HG02642 (cell line): ENCODE results near the gene ZNF423.
"Not testable (repeated sequence)": the region's sequence is repeated elsewhere in the genome, so short reads cannot be mapped to it uniquely, and the experiment has no call there.

Source experiments
- ATAC-seq: cut with Tn5 transposase; IDR thresholded peaks from one replicate; pipeline ENCODE4 v1.9.1; 2021; ENCODE audit warnings: mild to moderate bottlenecking; ENCODE audit not compliant: unreplicated experiment, poor library complexity

The ZNF423 gene

GRCh38 chr16:49855822-49856671 is at the start of gene ZNF423:
TSS of gene ZNF423 (minus strand) at chr16:49856112. CDS start at chr16:49855774, 338 bp downstream.
- peak; percentile 14 for ATAC-seq

GRCh38 chr16:49904348-49905062 is 48.6 kb upstream of the ZNF423 start:
- no peak for ATAC-seq

DNA sequence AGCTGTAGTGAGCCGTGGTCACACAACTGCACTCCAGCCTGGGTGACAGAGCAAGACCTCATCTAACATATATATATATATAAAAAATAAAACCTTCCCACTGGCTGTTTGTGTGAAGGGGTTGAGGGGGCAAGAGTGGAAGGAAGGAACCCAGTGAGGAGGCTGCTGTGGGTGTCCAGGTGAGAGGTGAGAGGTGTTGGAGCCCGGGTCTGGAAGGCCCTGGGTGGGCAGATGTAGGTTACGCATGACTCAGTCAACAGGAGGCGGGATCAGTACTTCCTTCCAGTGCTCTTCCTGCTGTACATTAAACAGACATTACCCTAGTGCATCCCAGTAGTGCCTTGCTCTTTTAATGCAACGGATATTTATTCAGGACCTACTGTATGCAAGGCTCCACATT is 47.0 kb upstream of the ZNF423 start:
- ATAC-seq: no peak

DNA sequence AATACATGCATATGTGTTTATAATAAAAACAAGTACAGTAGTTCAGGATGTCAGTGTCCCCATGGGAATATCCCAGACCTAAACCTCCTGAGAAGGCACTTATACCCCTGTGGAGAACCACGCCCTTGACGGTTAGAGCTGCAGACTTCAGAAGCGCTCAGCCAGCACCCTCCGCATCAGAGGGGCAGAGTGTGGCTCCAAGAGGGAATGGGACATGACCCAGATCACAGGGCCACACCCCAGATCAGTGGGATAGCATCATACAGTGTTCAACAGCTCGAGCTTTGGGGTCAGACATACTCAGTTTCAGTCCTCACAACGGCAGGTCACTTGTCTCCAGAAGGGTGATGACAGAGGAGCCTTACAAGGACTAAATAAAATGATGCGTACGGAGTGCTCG is 45.8 kb upstream of the ZNF423 start:
- no peak for ATAC-seq

DNA sequence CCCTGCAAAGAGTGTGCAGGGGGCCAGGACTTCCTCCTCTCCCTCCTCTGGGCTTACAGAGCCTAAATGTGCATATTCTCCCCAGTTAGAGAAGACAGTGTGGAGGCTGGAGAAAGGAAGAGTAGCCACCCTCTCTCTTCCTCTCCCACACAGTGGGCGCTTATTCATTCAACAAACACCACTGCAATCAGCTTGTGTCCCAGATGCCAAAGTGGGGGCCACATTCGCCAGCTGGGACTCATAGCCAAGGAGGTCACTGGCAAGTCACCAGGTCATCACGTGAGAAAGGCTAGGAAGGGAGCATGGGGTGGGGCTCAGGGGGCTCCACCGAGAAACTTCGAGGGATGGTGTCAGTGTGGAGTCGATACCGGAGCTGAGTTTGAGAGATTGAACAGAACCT is 45.0 kb upstream of the ZNF423 start:
- ATAC-seq: no peak

- ATAC-seq: no peak
These were observed 44.2 kb upstream of the ZNF423 start for GRCh38 chr16:49899991-49900695.

- no peak for ATAC-seq
These were observed 40.6 kb upstream of the ZNF423 start for GRCh38 chr16:49896447-49896964.

- ATAC-seq: no peak
These were observed 35.0 kb upstream of the ZNF423 start for GRCh38 chr16:49890876-49891275.

DNA sequence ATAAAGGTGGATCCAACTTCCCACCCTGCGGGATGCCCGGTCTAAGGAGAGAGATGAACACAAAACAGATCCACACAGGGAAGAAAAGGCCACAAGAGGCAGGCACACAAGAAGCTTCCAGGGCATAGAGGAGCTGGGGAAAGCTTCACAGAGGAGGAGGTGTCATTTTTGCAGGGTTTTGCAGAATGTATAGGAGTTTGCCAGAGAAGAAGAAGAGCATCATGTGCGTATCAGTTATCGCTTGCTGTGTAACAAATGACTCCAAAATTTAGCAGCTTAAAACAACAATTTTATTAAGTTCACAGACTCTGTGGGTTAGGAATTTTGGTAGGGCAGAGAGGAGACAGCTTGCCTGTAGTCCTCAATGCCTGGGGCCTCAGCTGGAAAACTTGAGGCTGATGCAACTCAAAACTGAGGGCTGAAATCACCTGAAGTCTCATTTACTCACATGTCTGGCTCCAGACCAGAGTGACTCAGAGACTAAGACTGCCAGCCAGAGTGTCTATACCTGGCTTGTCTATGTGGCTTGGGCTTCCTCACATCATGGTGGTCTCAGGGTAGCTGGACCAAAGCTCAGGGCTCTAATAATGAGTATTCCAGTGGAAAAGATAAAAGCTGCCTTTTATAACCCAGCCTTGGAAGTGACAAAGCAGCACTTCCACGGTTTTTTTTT is 33.9 kb upstream of the ZNF423 start:
- no peak for ATAC-seq

GRCh38 chr16:49886554-49887094 is 30.7 kb upstream of the ZNF423 start:
- no peak for ATAC-seq

GRCh38 chr16:49884033-49885015 is 28.4 kb upstream of the ZNF423 start:
- no peak for ATAC-seq

- no peak for ATAC-seq
These were observed 27.4 kb upstream of the ZNF423 start for GRCh38 chr16:49883076-49884014.

- no peak for ATAC-seq
These were observed 26.0 kb upstream of the ZNF423 start for GRCh38 chr16:49881890-49882289.

DNA sequence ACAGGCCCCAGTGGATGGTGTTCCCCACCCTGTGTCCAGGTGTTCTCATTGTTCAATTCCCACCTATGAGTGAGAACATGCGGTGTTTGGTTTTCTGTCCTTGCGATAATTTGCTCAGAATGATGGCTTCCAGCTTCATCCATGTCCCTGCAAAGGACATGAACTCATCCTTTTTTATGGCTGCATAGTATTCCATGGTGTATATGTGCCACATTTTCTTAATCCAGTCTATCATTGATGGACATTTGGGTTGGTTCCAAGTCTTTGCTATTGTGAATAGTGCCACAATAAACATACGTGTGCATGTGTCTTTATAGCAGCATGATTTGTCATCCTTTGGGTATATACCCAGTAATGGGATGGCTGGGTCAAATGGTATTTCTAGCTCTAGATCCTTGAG is 22.6 kb upstream of the ZNF423 start:
- ATAC-seq: not testable (repeated sequence)

DNA sequence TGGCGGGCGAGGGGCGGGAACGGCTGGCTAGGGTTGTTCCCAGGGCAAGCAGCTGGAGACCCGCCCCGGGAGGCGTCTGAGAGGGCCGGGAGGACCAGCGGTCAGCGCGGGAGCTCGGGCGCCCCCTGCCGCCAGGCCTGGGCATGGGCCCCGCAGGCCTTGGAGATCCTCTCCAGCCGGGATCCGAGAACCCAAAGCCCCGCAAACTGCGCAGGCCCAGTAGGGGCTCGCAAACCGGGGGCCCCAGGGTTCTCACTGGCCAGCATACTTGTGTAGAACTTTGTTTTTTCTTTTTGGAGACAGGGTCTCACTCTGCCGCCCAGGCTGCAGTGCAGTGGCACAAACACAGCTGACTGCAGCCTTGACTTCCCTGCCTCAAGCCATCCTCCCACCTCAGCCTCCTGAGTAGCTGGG is 20.8 kb upstream of the ZNF423 start:
- no peak for ATAC-seq

DNA sequence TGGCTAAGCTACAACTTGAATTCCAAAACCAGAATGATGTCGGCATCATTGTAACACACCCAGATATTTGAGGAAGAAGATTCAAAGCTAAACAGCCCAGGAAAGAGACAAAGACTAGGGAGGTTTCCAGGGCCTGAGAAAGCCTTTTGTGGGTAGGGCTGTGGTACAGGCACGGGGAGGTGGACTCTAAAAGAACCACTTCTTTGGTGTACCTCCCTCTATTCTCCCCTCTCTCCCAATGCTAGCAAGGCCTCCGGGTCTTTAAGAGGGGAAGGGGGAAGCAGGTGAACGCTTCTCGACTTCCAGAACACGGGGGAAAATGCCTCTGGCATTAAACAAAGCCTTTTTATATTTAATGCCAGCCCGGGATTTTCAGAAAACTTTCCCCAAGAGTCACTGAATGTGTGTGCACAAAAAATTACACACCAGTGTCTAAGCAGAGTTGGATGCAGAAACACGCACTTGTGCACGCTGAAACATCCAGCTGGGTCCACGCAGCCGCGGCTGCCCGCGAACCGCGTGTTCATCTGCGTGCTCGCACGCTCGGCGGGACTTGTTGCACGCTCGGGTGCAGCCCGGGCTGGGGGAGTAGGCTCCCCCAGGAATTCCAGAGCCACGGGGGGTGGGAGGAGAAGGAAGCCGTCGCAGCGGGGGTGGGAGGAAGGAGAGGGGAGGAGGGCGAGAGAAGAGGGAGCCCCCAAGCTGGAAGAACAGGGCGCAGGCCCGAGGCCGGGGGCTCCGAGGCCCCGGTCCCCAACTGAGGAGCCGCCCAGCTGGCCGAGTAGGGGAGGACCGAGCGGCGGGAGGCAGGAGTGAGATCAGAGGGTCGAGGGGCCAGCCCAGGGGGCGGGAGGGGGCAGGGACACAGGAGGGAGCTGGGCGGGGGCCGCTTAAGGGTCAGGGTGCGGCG is 20.1 kb upstream of the ZNF423 start:
- ATAC-seq: no peak
